GM18498 (cell line): ENCODE results near the gene RPS19.

Source experiments
- ATAC-seq: cut with Tn5 transposase; IDR thresholded peaks from one replicate; pipeline ENCODE4 v1.9.1; 2021; ENCODE audit warnings: mild to moderate bottlenecking, moderate library complexity; ENCODE audit not compliant: unreplicated experiment

Gene RPS19

DNA sequence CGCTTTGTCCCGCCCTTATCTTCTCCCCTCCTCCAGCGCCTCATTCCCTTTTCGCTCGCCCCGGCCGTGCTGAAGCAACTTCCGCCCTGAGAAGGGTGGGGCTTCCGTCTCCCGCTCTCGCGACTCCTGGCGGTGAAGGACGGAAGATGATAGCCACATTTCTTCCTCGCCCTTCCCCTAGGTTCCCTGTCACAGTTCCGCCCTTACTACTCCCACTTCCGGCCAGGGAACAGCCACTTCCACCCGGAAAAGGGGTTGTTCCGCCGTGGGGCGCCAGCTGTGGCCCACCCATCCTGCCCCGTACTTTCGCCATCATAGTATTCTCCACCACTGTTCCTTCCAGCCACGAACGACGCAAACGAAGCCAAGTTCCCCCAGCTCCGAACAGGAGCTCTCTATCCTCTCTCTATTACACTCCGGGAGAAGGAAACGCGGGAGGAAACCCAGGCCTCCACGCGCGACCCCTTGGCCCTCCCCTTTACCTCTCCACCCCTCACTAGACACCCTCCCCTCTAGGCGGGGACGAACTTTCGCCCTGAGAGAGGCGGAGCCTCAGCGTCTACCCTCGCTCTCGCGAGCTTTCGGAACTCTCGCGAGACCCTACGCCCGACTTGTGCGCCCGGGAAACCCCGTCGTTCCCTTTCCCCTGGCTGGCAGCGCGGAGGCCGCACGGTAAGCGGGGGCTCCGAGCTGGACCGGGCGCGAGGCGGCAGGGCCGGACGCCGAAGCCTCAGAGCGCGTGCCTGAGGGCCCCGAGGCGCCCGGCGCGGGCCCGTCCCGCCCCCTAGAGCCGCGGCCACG, at the start of gene RPS19:
Gene RPS19, plus strand, starts transcription at position 638 of the 801 bp plus-strand sequence. CDS start 520 bp downstream, outside the sequence.
- peak; percentile 81 for ATAC-seq

- ATAC-seq: no peak
These were observed 49.8 kb upstream of the RPS19 start for GRCh38 chr19:41810301-41810700.

GRCh38 chr19:41811036-41811435, 49.0 kb upstream of the RPS19 start:
- ATAC-seq: no peak

DNA sequence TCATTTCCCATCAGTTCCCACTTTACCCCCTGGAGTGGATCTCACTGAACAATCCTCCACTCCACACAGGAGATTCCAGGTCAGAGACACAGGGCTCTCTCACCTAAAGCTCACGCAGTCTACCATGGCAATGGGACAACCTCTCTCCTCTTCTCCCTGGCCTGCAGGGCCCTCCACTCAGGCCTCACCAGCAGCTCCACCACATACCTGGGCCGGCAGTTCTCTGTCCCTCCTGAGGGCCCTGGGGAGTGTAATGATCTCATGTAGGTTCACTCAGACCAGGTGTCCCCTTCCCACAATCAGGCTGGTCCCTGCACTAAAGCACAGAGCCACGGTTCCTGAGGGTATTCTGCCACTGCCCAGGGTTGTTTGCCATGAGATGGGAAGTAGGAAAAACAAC, 48.1 kb upstream of the RPS19 start:
- ATAC-seq: no peak

- ATAC-seq: no peak
These were observed 46.1 kb upstream of the RPS19 start for GRCh38 chr19:41813911-41814310.

- no peak for ATAC-seq
These were observed 44.8 kb upstream of the RPS19 start for GRCh38 chr19:41815301-41815700.

DNA sequence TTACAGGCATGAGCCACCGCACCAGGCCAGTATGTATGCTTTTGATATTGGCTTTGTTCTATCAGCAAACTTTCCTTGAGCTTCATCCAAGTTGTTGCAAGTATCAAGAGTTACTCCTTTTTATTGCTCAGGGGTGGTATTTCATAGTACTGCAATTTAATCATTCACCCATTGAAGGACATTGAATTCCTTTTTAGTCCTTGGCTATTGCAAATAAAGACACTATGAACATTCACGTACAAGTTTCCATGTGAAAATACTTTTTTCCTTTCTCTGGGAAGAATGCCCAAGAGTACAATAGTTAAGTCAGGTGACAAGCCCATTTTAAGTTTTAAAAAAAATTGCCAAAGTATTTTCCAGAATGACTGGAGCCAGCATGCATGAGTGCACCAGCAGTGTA, 43.3 kb upstream of the RPS19 start:
- no peak for ATAC-seq

GRCh38 chr19:41821003-41821735, 38.9 kb upstream of the RPS19 start:
- ATAC-seq: no peak

DNA sequence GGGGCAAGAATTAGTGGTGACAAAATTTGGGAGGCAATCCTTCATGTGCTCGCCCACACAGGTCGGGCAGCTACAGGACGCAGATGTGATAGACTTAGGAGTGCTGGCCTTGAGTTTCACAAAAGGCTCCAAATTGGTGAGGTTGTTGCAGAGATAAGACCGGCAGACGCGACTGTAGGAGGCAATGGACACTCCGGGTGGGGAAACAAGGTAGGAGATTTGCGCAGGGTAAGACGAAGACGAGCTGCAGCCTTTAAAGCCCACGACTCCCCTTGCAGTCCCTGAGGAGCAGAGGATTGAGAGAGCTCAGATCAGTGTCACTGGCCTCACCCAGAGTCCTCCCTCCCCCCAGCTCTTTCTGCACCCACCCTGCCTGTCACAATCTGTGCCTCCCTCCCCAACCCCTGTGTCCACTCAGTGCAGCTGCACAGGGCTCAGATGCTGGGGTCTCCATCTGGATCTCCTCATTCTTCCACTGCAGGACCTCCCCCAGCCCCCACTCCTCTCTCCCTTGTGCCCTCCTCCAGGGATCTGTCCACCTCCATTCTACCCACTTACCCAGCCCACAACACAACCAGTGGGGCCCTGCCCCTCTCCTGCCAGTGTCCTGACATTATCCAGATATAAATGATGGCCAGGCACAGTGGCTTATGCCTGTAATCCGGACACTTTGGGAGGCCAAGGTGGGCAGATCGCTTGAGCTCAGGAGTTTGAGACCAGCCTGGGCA, 21.9 kb upstream of the RPS19 start:
- no peak for ATAC-seq

DNA sequence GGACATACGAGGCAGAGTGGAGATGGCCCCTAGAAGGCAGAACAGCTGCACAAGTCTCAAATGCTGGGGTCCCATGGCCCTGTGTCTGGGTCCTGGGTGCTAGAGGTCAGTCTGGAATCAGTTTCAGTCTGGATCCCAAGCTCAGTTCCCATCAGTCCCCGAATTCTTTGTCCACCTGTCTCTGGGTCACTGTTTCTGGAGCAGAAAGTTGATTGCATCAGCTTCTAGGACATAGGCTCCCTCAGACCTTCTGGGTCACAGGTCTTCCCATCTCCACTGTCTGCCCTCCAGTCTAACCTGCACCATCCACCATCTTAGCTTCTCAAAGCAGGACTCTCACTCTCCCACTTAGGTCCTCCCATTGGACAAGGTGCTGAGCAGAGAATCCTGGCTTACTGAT, 20.8 kb upstream of the RPS19 start:
- no peak for ATAC-seq

DNA sequence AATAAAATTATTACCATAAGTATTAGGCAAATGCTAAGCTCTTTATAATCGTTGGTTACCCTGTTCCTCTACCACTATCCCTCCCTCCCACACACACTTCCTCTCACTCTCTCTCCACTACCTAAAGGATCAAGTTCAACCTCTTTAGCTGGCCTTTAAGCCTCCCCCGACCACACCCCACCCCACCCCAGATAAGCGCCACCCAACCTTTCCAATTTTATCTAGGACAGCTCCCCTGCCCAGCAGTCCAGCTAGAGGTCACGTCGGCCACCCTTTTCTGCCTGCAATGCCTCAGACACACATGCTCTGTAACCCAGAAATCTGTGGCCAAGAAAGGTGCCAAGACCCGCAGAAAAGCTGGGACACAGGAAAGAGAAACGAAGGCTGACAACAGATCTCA, 16.7 kb upstream of the RPS19 start:
- no peak for ATAC-seq

DNA sequence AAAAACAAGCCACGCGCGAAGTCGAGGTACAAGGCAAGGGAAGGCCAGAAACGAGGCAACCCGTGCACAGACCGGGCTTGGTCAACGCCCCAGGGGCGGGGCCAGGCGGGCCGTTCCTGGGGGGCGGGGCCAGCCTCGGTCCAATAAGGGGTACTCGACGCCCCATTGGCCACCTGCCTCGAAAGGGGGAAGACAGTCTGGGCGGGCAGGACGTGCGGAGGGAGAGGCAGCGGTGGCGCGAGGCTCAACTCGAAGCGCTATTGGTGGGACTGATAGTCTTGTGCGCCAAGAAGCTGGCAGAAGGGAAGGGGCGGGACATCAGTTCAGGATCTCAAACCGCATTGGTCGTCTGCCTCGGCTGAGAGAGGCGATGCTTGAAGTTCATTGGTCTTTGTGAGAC, 15.5 kb upstream of the RPS19 start, which contains the start of gene LYPD4:
Gene LYPD4, minus strand, starts transcription at position 83 of the 400 bp plus-strand sequence. CDS start 5,398 bp downstream, outside the sequence.
- no peak for ATAC-seq

GRCh38 chr19:41845001-41845050, 15.2 kb upstream of the RPS19 start, which contains the start of gene DMRTC2:
Gene DMRTC2, plus strand, starts transcription at chr19:41845042. Its CDS starts 2,387 bp downstream, at chr19:41847429.
- no peak for ATAC-seq

DNA sequence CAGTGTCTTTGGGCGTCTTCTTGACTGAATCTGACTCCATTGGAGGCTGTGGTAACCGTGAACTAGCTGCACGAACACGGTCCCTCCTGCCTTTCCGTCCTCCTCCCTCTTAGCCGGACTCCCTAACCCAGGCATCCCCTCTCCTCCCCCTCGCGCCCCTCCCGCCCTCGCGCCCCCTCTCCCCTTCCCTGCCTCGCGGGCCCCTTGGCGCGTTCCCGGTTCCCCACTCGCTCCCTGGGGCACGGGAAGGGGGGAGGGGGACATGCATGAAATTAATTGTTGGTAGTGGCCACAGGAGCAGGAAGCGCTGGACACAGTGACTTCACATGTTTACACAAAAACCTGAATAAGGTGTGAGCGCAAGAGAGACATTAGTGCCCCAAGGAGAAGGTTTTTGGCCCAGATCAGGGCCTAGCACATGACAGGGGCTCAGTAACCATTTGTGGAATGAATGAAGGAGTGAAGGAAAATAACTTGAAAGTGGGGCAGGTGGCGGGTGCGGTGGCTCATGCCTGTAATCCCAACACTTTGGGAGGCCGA, 14.9 kb upstream of the RPS19 start:
- no peak for ATAC-seq

- no peak for ATAC-seq
These were observed 12.5 kb upstream of the RPS19 start for GRCh38 chr19:41847351-41848105.

GRCh38 chr19:41848666-41849065, 11.4 kb upstream of the RPS19 start:
- ATAC-seq: no peak

- ATAC-seq: no peak
These were observed 11.0 kb upstream of the RPS19 start for GRCh38 chr19:41849067-41849466.

DNA sequence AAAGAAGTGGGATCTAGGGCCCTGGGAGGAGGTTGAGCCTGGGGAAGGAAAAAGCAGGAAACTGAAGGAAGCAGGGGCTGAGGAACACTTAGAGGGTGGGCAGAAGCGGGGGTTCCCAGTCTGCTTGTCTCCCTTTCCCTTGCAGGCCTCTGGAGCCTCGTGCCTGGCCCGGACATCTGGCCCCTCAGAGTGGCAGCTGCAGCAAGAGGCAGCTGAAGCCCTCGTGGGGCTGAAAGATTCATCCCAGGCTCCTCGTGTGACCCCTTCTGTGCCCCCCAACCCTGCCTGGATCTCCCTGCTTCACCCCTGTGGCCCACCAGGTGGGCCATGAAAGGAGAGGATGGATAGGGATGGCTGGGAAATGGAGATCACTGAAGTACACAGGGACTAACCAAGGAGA, 9.7 kb upstream of the RPS19 start:
- no peak for ATAC-seq

DNA sequence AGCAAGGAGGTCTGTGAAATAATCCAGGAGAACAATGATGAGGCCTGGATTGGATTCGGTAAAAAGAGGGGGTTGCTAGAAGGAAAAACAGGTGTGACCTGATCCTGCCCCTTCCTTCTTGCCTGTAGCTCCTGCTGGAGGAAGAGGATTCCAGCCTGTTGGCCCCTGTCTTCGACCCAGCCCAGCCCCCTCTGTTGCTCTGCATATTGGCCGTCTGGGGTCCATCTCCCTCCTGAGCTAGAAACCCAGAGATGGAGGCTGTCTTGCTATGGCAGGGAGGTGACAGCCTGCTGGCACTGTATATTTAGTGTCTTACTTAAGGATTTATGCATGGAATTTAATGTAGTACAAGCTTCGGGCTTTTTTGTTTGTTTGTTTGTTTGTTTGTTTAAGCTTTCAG, 8.6 kb upstream of the RPS19 start:
- ATAC-seq: no peak

GRCh38 chr19:41853344-41853743, 6.7 kb upstream of the RPS19 start:
- ATAC-seq: no peak

GRCh38 chr19:41853768-41854167, 6.3 kb upstream of the RPS19 start:
- no peak for ATAC-seq
